ENCODE measurements around the gene PRSS22. TPM values are rescaled to one million over a fixed set of nuclear protein-coding genes. Genes with fewer than 3 reads are reported as not detected.

The PRSS22 gene
- total and polyA plus RNA-seq, 2 donors from 2014 or later: 11.0 to 30.8 TPM

DNA sequence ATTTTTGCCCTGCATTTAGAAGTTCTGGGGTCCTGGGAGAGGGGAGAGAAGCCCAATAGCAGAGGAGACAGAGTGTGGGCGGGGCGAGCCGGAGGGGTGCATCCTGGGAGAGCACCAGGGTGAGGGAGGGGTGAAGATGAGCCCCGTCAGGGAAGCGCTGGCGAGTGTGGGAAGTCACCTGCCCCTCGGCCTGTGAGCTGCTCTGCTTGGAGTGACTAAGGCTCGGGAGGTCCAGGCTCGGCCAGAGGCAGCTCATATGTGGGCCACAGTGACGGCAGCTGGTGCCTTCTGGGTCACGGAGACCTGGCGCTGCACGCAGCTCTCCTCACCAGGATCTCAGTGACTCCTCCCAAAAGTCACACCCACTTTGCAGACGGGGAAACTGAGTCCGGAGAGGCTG lies 26.8 kb downstream of the PRSS22 start:
- Histone ChIP-seq H3K36me3 (ENCODE audit: control insufficient read depth in 2 of 3, insufficient read depth in 3 of 3, low read length in 3 of 3) (no peaks in the 10 kb centered on the region), H3K27ac (ENCODE audit: low read depth in 2 of 2, low read length in 2 of 2) (no peak overlapping the region), H3K4me1 (ENCODE audit: control insufficient read depth in 2 of 3, insufficient read depth in 2 of 3, low read depth in 1 of 3, low read length in 3 of 3) (no peaks in the 10 kb centered on the region), H3K27me3 (ENCODE audit: control insufficient read depth, insufficient read depth, low read length) (no peaks in the 10 kb centered on the region), H3K4me3 (ENCODE audit: low read length in 3 of 3) (no peak overlapping the region), H3K9ac (ENCODE audit: low read length in 3 of 3) (no peak overlapping the region), H3K9me3 (ENCODE audit: control insufficient read depth in 2 of 3, insufficient read depth in 1 of 3, low read length in 3 of 3) (no peaks in the 10 kb centered on the region)
- FAIRE-seq (no peak), DNase-seq (no peak)
- TF ChIP-seq CTCF (IDR thresholded peaks at IDR 0.05; ENCODE audit: borderline replicate concordance, extremely low read depth, insufficient read depth): no peak
- intact Hi-C loops (cut with DNase I): no loop called here

- H3K27ac ChIP-seq (ENCODE audit: low read depth in 2 of 2, low read length in 2 of 2): no peak overlapping the region
- DNase-seq: no peak
- no peaks in the 10 kb centered on the region for H3K27me3 ChIP-seq (ENCODE audit: control insufficient read depth, insufficient read depth, low read length)
- H3K36me3 ChIP-seq (ENCODE audit: control insufficient read depth in 2 of 3, insufficient read depth in 3 of 3, low read length in 3 of 3): no peaks in the 10 kb centered on the region
- no peaks in the 10 kb centered on the region for H3K9me3 ChIP-seq (ENCODE audit: control insufficient read depth in 2 of 3, insufficient read depth in 1 of 3, low read length in 3 of 3)
- FAIRE-seq: no peak
- H3K9ac ChIP-seq (ENCODE audit: low read length in 3 of 3): no peak overlapping the region
- intact Hi-C loops (cut with DNase I): no loop called here
- no peak for TF ChIP-seq CTCF (IDR thresholded peaks at IDR 0.05; ENCODE audit: borderline replicate concordance, extremely low read depth, insufficient read depth)
- no peak overlapping the region for H3K4me3 ChIP-seq (ENCODE audit: low read length in 3 of 3)
- no peaks in the 10 kb centered on the region for H3K4me1 ChIP-seq (ENCODE audit: control insufficient read depth in 2 of 3, insufficient read depth in 2 of 3, low read depth in 1 of 3, low read length in 3 of 3)
These were observed 27.6 kb downstream of the PRSS22 start for GRCh38 chr16:2830355-2830695.

- H3K4me1 ChIP-seq (ENCODE audit: control insufficient read depth in 2 of 3, insufficient read depth in 2 of 3, low read depth in 1 of 3, low read length in 3 of 3): no peaks in the 10 kb centered on the region
- no peak within 1 kb of the TSS for H3K27ac ChIP-seq (ENCODE audit: low read depth in 2 of 2, low read length in 2 of 2)
- no peak for TF ChIP-seq CTCF (IDR thresholded peaks at IDR 0.05; ENCODE audit: borderline replicate concordance, extremely low read depth, insufficient read depth)
- no peaks in the 10 kb centered on the region for H3K36me3 ChIP-seq (ENCODE audit: control insufficient read depth in 2 of 3, insufficient read depth in 3 of 3, low read length in 3 of 3)
- H3K9ac ChIP-seq (ENCODE audit: low read length in 3 of 3): no peak within 1 kb of the TSS
- intact Hi-C loops (cut with DNase I): no loop called here
- H3K4me3 ChIP-seq (ENCODE audit: low read length in 3 of 3): no peak within 1 kb of the TSS
- H3K9me3 ChIP-seq (ENCODE audit: control insufficient read depth in 2 of 3, insufficient read depth in 1 of 3, low read length in 3 of 3): no peaks in the 10 kb centered on the region
- FAIRE-seq: no peak
- H3K27me3 ChIP-seq (ENCODE audit: control insufficient read depth, insufficient read depth, low read length): no peaks in the 10 kb centered on the region
- DNase-seq: no peak
These were observed 28.2 kb downstream of the PRSS22 start, which contains the start of gene ZG16B for GRCh38 chr16:2829501-2830354. TSS of gene ZG16B (plus strand) at chr16:2830303. CDS start at chr16:2830442, 139 bp downstream.

Data from kidney (tissue), 14 donors.